OCI-LY1 (cell line): Measurements from ENCODE around the gene FAM117B.
"Not testable (repeated sequence)": the region's sequence is repeated elsewhere in the genome, so short reads cannot be mapped to it uniquely, and the experiment has no call there.

Source experiments
- H2AFZ ChIP-seq: fragments of 200-600 bp; sonication (generic), shearing (Covaris generic); 2 replicates; pipeline ENCODE4 v1.6.0; 2014; ENCODE audit warnings: antibody characterized with exemption, mild to moderate bottlenecking, low read length
- H3F3A ChIP-seq: fragments of 200-600 bp; sonication (generic), shearing (Covaris generic); 2 replicates; pipeline ENCODE4 v1.6.0; 2014; ENCODE audit warnings: mild to moderate bottlenecking, antibody characterized with exemption, low read length, moderate library complexity; ENCODE audit not compliant: insufficient read depth
- H3K27ac ChIP-seq: fragments of 200-600 bp; sonication (generic); 2 replicates; pipeline ENCODE4 v1.5.1; 2014; ENCODE audit warnings: low read length, mixed run types, mild to moderate bottlenecking, low read depth; ENCODE audit not compliant: poor library complexity, severe bottlenecking
- H3K27me3 ChIP-seq: fragments of 200-600 bp; sonication (generic); 2 replicates; pipeline ENCODE4 v1.6.0; 2014; ENCODE audit warnings: antibody characterized with exemption, mild to moderate bottlenecking, low read length, moderate library complexity; ENCODE audit not compliant: insufficient read depth
- H3K36me3 ChIP-seq: fragments of 200-600 bp; sonication (generic); 2 replicates; pipeline ENCODE4 v1.6.1; 2014; ENCODE audit warnings: mild to moderate bottlenecking, antibody characterized with exemption, low read length, moderate library complexity, mixed read lengths; ENCODE audit not compliant: insufficient read depth
- H3K4me1 ChIP-seq: fragments of 200-600 bp; sonication (generic); 2 replicates; pipeline ENCODE4 v1.5.1; 2014; ENCODE audit warnings: mild to moderate bottlenecking, low read length, moderate library complexity; ENCODE audit not compliant: insufficient read depth, severe bottlenecking
- H3K4me2 ChIP-seq: fragments of 200-600 bp; sonication (generic), shearing (Covaris generic); 2 replicates; pipeline ENCODE4 v1.6.1; 2014; ENCODE audit warnings: low read length
- H3K4me3 ChIP-seq: fragments of 200-600 bp; sonication (generic); 2 replicates; pipeline ENCODE4 v1.5.1; 2014; ENCODE audit warnings: low read length, low read depth, mild to moderate bottlenecking, mixed read lengths; ENCODE audit not compliant: poor library complexity, severe bottlenecking
- H3K79me2 ChIP-seq: fragments of 200-600 bp; shearing (Covaris generic); 2 replicates; pipeline ENCODE4 v1.6.1; 2016; ENCODE audit warnings: mixed run types, low read length, mixed read lengths; ENCODE audit not compliant: insufficient read depth
- H3K9ac ChIP-seq: fragments of 200-600 bp; sonication (generic), shearing (Covaris generic); 2 replicates; pipeline ENCODE4 v1.6.1; 2014; ENCODE audit warnings: mild to moderate bottlenecking, low read length, mixed read lengths
- H3K9me2 ChIP-seq: fragments of 200-600 bp; sonication (generic), shearing (Covaris generic); 2 replicates; pipeline ENCODE4 v1.6.1; 2014; ENCODE audit warnings: low read depth, mild to moderate bottlenecking, low read length, mixed read lengths
- H3K9me3 ChIP-seq: fragments of 200-600 bp; shearing (Covaris generic); 2 replicates; pipeline ENCODE4 v1.6.1; 2014; ENCODE audit warnings: low read length, mixed read lengths
- H4K20me1 ChIP-seq: fragments of 200-600 bp; sonication (generic), shearing (Covaris generic); 2 replicates; pipeline ENCODE4 v1.6.0; 2016; ENCODE audit warnings: mild to moderate bottlenecking, low read length; ENCODE audit not compliant: insufficient read depth
- EZH2 ChIP-seq: fragments of 200-600 bp; sonication (generic), shearing (Covaris generic); IDR thresholded peaks from 2 replicates; pipeline ENCODE4 v1.8.0; 2017; ENCODE audit warnings: borderline replicate concordance, mixed run types, mild to moderate bottlenecking, antibody characterized with exemption, low read length, moderate library complexity, mixed read lengths
- TF ChIP-seq, protein P1 (sequence below): fragments of 200-600 bp; sonication (generic), shearing (Covaris generic); IDR thresholded peaks from 2 replicates; pipeline ENCODE4 v1.5.1; 2017; ENCODE audit warnings: mild to moderate bottlenecking, antibody characterized with exemption, low read length, moderate library complexity, mixed read lengths

FAM117B gene

GRCh38 chr2:202660796-202661195 is 26.0 kb downstream of the FAM117B start:
- Histone ChIP-seq H3K9me3 (no peaks in the 10 kb centered on the region), H3K9me2 (no peaks in the 10 kb centered on the region), H3K36me3 (no peaks in the 10 kb centered on the region), H3K27ac (no peak overlapping the region), H3F3A (0 out of 2 replicates have a peak, but pooled peaks cover 6% of the 10 kb centered on the region), H3K9ac (no peak overlapping the region), H3K79me2 (peaks cover 32% of the 10 kb centered on the region), H3K4me1 (peaks cover 31% of the 10 kb centered on the region), H2AFZ (no peak overlapping the region), H3K4me2 (no peak overlapping the region), H3K27me3 (no peaks in the 10 kb centered on the region), H4K20me1 (no peaks in the 10 kb centered on the region), H3K4me3 (no peak overlapping the region)
- TF ChIP-seq, protein P1, sequence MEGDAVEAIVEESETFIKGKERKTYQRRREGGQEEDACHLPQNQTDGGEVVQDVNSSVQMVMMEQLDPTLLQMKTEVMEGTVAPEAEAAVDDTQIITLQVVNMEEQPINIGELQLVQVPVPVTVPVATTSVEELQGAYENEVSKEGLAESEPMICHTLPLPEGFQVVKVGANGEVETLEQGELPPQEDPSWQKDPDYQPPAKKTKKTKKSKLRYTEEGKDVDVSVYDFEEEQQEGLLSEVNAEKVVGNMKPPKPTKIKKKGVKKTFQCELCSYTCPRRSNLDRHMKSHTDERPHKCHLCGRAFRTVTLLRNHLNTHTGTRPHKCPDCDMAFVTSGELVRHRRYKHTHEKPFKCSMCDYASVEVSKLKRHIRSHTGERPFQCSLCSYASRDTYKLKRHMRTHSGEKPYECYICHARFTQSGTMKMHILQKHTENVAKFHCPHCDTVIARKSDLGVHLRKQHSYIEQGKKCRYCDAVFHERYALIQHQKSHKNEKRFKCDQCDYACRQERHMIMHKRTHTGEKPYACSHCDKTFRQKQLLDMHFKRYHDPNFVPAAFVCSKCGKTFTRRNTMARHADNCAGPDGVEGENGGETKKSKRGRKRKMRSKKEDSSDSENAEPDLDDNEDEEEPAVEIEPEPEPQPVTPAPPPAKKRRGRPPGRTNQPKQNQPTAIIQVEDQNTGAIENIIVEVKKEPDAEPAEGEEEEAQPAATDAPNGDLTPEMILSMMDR = no peak

DNA sequence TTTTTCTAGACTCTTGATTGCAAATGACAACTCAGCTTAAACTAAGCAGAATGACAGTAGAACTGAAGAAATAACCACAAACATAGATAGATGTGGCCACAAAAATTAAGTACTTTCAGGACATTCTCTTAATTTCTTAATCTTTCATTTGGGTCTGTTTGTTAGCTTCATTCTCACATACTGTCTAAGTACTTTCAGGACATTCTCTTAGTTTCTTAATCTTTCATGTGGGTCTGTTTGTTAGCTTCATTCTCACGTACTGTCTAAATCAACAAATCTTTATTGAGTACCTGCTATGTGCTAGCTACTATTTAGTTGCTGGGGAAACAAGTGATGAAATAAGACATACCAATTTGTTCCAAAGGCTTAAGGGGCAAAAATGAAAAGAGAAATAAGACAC is 35.1 kb downstream of the FAM117B start:
- no peak for TF ChIP-seq EZH2
- TF ChIP-seq, protein P1 = no peak
- peak overlapping the region; percentile 11; the same call in 1 of the 2 replicates for H3K9ac ChIP-seq
- no peak overlapping the region for H3K4me3 ChIP-seq
- H3K27ac ChIP-seq = peak overlapping the region; percentile 70
- H3K36me3 ChIP-seq = no peaks in the 10 kb centered on the region
- H3K9me2 ChIP-seq = no peaks in the 10 kb centered on the region
- no peaks in the 10 kb centered on the region for H3K27me3 ChIP-seq
- no peaks in the 10 kb centered on the region for H3K9me3 ChIP-seq
- 0 out of 2 replicates have a peak, but pooled peaks cover 2% of the 10 kb centered on the region for H3F3A ChIP-seq
- no peaks in the 10 kb centered on the region for H4K20me1 ChIP-seq
- H3K4me1 ChIP-seq = peaks cover 92% of the 10 kb centered on the region
- H2AFZ ChIP-seq = no peak overlapping the region
- H3K4me2 ChIP-seq = peak overlapping the region; percentile 36; the same call in 1 of the 2 replicates
- H3K79me2 ChIP-seq = peaks cover 35% of the 10 kb centered on the region

GRCh38 chr2:202671317-202672035 is 36.7 kb downstream of the FAM117B start:
- no peaks in the 10 kb centered on the region for H4K20me1 ChIP-seq
- peaks cover 35% of the 10 kb centered on the region for H3K79me2 ChIP-seq
- H3F3A ChIP-seq = 0 out of 2 replicates have a peak, but pooled peaks cover 2% of the 10 kb centered on the region
- H3K4me1 ChIP-seq = peaks cover 78% of the 10 kb centered on the region
- H3K4me2 ChIP-seq = no peak overlapping the region
- no peaks in the 10 kb centered on the region for H3K9me2 ChIP-seq
- H3K36me3 ChIP-seq = no peaks in the 10 kb centered on the region
- H3K27me3 ChIP-seq = no peaks in the 10 kb centered on the region
- H3K4me3 ChIP-seq = no peak overlapping the region
- H3K9ac ChIP-seq = no peak overlapping the region
- no peaks in the 10 kb centered on the region for H3K9me3 ChIP-seq
- H2AFZ ChIP-seq = no peak overlapping the region
- peak overlapping the region; percentile 70 for H3K27ac ChIP-seq
- TF ChIP-seq, protein P1 = no peak
- TF ChIP-seq EZH2 = no peak

GRCh38 chr2:202675097-202675496 is 40.3 kb downstream of the FAM117B start:
- not testable (repeated sequence) for H3K9me2 ChIP-seq, H3K27me3 ChIP-seq, H3K4me3 ChIP-seq, H3K36me3 ChIP-seq, H3K4me2 ChIP-seq, H3F3A ChIP-seq, H4K20me1 ChIP-seq, H2AFZ ChIP-seq, H3K9ac ChIP-seq
- Histone ChIP-seq H3K9me3 (peaks cover 11% of the 10 kb centered on the region), H3K27ac (peak overlapping the region; percentile 39), H3K79me2 (peaks cover 19% of the 10 kb centered on the region), H3K4me1 (peaks cover 50% of the 10 kb centered on the region)
